A673 (cell line): ENCODE results near the gene ATRN.

Source experiments
- CTCF ChIP-seq: fragments of 300-800, 200-600 bp; sonication (generic); conservative IDR thresholded peaks from 2 replicates; pipeline ENCODE4 v1.5.1; 2017; ENCODE audit warnings: low read depth, mild to moderate bottlenecking, antibody characterized with exemption, low read length, moderate library complexity, mixed read lengths
- EZH2 ChIP-seq: fragments of 200-600 bp; sonication (generic); IDR thresholded peaks from 2 replicates; pipeline ENCODE4 v1.6.1; 2017; ENCODE audit warnings: borderline replicate concordance, low read depth, mild to moderate bottlenecking, mixed read lengths, antibody characterized with exemption, low read length; ENCODE audit not compliant: poor library complexity, severe bottlenecking

DNA sequence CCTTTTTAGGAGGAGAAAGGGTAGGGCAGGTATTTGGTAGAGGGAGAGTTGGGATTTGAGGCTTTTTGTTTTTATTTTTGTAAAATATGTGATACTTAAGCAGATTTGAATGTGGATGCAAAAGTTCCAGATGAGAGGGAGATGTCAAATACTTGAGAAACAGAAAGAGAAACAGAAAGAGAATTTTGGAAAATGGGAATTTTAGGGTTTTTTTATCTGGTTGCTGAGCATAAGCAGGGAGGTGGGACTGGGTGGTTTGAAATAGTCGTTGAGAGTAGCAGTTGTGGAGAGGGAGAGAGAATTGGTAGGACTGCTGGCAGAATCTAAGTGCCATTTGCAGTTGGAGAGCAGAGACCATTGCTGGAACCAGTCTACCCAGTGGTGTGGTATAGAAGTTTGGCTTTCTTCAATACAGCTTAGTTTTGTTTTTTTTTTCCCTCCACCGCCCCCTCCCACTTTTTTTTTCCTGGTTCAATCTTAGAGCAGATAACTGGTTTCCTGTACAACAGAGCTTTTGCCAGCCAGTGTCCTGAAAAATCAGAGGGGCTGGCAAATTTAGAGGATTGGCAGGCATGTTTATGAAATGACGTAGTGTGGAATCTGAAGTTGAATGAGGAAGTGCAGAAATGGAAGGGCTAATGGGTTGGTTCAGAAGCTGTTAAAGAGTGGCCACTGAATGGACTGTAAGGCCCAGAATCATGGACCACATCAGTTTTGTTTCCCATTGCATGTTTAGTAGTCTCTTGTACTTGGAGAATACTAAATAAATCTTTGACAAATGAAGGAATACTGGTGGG lies 68.7 kb downstream of the ATRN start:
- TF ChIP-seq CTCF (no peak), EZH2 (no peak)
